HG02970 (cell line): ENCODE measurements around the gene CFAP52.
"Not testable (repeated sequence)": the region's sequence is repeated elsewhere in the genome, so short reads cannot be mapped to it uniquely, and the experiment has no call there.

Source experiments
- ATAC-seq: cut with Tn5 transposase; IDR thresholded peaks from one replicate; pipeline ENCODE4 v1.9.1; 2021; ENCODE audit warnings: mild to moderate bottlenecking, moderate library complexity, moderate number of reproducible peaks; ENCODE audit not compliant: unreplicated experiment, low FRiP score

Gene CFAP52

DNA sequence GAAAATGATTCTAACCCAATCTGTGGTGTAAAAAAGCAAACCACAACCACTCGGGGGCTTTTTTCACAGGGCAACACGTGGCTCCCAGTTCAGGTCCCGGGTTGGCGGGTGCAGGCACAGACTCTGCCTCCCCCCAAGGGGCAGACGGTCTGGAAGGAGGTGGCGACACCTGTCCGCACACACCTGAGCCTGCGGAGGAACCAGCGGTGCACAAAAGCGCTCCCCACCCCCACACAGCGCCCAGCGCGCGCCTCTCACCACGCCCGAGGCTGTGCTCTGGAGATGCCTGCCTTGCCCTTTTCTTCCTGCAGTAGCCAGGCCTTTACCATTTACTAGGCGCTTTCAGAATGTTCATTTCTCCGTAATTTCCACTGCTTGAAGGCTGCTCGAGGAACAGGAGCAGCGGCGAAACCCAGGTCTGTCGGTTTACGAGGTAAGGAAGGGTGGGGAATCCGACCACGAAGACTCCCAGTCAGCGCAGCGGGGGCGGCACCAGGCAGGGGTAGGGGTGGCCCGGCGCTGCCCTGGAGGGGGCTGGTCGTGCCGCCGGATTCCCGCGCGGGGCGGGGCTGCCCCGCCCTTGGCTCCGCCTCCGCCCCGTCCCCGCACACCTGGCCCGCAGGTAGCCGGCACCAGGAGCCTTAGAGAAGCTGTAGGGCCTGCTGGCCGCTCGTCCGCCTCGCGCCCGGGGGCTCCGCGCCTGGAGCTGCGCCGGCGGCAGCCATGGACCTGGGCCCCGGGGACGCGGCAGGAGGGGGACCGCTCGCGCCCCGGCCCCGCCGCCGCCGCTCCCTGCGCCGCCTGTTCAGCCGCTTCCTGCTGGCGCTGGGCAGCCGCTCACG lies 68.7 kb downstream of the CFAP52 start, which contains the start of gene USP43:
Gene USP43, plus strand, starts transcription at position 608 of the 842 bp plus-strand sequence. Its CDS starts 116 bp downstream, at position 724.
- ATAC-seq = no peak

DNA sequence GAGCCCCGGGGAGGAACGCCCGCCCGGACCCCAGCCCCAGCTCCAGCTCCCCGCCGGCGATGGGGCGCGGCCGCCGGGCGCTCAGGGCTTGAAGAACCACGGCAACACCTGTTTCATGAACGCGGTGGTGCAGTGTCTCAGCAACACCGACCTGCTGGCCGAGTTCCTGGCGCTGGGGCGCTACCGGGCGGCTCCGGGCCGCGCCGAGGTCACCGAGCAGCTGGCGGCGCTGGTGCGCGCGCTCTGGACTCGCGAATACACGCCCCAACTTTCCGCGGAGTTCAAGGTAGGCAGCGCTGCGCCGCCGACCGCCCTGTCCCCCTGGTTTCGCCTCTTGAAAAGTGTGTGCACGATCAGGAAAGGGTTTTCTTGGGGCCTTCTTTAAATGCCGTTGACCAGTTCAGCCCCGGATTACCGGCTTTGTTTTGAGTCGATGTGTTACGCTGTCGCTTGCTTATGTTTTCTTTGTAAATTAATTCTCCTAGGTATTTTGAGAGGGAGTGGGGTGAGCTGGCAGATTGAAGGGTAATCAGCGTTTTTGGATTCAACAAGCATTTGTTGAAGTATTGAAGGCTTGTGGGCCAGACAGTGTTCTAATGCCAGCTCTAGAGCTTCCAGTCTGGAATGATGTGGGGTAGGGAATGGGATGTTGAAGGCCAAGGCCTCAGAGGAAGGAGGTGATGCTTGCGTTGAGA lies 69.6 kb downstream of the CFAP52 start:
- no peak for ATAC-seq

DNA sequence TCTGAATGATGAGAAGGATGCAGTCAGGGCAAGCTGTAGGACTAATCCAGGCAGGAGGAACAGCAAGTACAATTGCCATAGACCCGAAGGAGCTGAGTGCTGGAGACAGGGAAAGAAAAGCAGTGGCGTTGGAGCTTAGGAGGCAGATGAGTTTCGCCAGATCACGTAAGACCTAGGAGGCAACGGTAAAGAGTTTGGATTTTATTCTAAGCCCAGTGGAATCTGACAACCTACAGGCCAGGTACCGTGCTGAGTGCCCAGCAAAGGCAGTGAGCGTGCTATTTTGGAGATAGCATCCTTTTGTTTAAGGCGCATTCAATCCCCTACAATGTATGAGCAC lies 70.1 kb downstream of the CFAP52 start:
- ATAC-seq = no peak

DNA sequence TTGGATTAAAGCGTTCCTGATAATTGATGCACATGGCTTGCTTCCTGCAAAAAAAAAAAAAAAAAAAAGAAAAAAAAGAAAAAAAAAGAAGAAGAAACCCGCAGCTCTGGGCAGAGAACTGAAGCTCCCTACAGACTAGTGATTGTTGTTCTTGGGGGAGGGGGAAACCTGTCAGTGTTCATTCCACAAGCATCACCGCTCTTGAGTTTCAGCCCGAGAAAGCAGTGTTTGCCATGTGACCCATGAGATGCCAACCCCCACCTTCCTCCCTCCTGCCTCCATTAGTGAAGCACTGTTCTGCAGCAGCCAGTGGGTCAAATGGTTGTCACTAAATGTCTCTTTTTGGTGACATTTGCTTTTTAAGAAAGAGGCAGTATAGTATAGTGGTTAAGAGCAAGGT lies 70.6 kb downstream of the CFAP52 start:
- ATAC-seq = no peak

DNA sequence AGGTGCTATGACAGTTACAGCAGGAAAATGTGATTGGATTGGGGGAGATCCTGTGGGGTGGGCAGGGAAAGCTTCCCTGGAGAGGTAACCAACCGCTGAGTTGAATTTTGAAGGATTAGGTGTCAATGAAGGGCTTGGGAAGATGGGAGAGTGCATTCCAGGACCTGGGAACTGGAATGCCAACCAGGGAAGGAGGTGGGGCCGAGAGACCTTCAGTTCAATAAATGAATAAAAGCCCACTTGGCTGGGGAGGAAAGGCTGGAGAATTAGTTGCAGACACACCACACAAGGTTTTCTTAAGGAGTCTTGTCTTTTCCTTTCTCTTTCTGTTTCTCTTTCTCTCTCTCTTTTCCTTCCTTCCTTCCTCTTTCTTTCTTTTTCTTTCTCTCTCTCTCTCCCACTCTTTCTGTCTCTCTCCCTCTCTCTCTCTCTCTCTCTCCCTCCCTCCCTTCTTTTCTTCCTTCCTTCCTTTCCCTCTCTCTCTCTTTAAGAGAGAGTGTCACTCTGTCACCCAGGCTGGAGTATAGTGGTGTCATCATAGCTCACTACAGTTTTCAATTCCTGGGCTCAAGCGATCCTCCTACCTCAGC lies 72.2 kb downstream of the CFAP52 start:
- ATAC-seq = no peak

DNA sequence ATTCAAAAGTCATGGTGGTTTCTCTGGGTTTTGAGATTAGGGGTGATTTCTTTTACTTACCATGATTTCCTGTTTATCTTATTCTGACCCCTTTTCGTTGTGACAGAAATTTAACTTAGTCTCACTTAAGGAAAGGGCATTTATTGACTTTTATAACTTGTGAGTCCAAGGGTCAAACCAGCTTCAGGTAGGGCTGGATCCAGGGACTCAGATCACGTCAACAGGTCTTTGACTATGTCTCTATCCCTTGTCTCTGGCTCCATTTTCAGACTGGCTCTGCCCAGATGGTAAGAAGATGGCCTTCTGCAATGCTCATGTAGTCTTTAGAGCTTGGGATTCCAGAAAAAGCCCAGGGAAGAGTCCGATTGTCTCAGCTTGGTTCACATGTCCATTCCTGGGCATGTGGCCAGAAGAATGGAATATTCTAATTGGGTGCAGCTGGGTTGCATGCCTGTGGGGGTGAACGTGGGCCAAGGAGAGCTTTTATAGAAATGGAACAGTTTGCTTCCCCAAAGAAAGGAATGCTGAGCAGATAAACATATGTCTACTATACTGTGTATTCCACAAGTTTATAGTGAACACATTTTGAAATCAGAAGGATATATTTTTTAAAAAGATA lies 82.3 kb downstream of the CFAP52 start:
- ATAC-seq = no peak

- no peak for ATAC-seq
Observed at GRCh38 chr17:9661027-9661426, 84.6 kb downstream of the CFAP52 start.

- not testable (repeated sequence) for ATAC-seq
Observed at GRCh38 chr17:9663511-9663910, 87.1 kb downstream of the CFAP52 start.

DNA sequence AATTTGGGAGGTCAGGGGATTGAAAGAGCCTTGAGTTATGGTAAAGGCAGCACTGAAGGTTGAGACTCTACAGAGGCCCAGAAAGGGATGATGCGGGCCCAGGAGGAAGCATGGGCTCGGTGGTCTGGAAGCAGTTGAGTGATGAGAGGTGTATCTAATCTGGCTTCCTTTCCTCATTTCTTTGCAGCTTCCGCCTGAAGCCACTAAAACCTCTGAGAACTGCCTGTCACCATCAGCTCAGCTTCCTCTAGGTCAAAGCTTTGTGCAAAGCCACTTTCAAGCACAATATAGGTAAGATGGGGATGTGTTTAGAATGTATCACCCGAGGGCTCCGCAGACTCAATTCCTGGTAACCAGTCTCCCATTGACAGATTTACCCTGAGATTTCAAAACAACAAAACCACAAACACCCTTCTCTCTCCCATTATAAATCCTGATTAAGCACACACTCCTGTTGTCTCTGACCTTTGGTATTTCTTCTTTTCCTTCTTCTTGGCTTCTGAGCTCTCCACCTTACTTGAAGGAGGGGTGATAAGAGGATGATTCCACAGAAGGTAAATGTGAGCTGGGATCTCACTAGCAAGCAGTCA lies 90.1 kb downstream of the CFAP52 start:
- no peak for ATAC-seq

GRCh38 chr17:9668517-9668916 lies 92.1 kb downstream of the CFAP52 start:
- ATAC-seq = no peak

- ATAC-seq = no peak
Observed at GRCh38 chr17:9669551-9670008, 93.1 kb downstream of the CFAP52 start.

GRCh38 chr17:9670596-9670995 lies 94.2 kb downstream of the CFAP52 start:
- no peak for ATAC-seq

- ATAC-seq = no peak
Observed at GRCh38 chr17:9671559-9671958, 95.1 kb downstream of the CFAP52 start.

GRCh38 chr17:9672266-9672665 lies 95.8 kb downstream of the CFAP52 start:
- no peak for ATAC-seq

DNA sequence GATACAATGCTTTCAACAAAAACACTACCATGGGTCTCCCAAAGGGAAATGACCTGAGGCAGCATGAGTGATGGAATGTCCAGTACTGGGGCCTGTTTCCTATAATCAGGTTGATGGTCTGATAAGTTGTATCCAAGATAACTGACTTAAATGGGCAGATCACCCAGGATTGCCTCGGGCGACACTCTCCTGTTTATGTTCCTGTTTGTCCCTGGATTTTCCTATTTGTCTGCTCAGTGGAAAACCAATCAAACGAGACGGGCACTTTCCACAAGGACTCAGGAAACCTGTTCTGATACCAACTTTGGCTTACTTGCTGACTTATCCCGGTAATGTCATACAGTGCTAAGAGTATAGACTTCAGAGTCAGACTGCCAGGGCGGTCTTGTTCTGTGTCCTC lies 96.2 kb downstream of the CFAP52 start:
- ATAC-seq = no peak

- ATAC-seq = no peak
Observed at GRCh38 chr17:9676084-9676483, 99.6 kb downstream of the CFAP52 start.

DNA sequence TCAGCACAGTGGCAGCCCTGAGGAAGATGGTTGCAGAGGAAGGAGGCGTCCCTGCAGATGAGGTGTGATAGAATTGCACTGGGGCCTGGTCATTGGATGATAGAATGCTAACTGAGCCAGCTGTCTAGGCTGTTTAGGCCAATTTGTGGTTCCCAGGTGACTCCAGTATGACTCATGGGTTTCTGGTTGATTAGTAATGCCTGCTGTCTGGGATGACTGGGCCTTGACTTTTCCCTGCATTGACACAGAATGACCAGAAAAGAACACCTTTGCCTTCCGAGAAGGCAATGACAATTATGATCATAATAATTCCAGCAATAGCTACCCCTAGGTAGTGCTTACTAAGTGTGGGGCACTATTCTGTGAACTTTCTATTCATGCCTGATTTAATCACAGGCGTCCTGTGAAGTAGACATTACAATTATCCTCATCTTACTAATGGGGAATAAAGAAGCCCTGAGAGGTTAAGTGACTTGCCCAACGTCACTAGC lies 100.4 kb downstream of the CFAP52 start:
- no peak for ATAC-seq

DNA sequence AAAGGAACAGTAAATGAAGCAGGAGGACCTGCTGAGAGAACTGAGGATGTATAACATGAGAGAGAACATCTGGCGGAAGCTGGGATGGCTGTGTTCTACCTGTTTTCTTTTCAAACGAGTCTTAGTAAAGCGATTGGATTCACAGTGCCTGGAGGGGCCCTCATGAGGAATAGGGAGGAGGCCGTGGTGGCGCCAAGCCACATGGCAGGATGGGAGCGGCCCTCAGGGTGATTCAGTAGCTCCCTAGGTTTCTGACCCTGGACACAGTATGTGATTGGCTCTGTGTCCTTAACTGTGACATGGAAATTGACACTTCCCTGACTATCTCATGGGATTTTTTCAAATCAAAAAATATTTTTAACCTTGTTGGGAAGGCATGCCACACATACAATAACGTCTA lies 101.0 kb downstream of the CFAP52 start:
- ATAC-seq = no peak

DNA sequence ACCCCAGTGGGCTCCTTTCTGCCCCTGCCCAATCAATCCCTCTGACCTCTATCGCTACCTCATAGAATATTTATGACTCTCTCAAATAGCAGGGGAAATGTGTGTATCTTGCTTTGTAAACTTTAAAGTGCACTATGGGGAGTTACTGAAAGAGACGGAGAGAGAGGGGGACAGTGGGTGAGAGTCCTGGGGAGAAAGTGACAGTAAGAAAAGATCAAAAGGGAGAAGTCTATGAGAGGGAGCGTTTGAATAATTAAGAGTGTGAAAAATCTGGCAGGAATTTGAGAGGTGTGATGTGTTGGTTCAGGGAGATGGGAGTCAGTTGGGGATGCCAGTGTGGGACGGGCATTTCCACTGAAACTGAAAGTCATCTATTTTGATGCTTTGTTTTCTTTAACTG lies 101.5 kb downstream of the CFAP52 start:
- no peak for ATAC-seq

GRCh38 chr17:9684955-9685621 lies 108.6 kb downstream of the CFAP52 start:
- ATAC-seq = no peak
